Measurements from ENCODE around the gene SLC6A3.

GRCh38 chr5:1479581-1480188, 34.4 kb upstream of the SLC6A3 start:
- TF ChIP-seq FOXP2 (optimal IDR thresholded peaks at IDR 0.05; ENCODE audit: borderline replicate concordance, extremely low read depth, extremely low read length, insufficient read depth) (no peak), POLR2AphosphoS5 (IDR thresholded peaks at IDR 0.05; ENCODE audit: low read depth, low read length) (no peak)
